GM06990 (cell line): ENCODE results near the gene HRH1.

Experiments
- DNase-seq: peaks from one replicate; pipeline ENCODE4 v3.0.0-alpha.2; 2011; ENCODE audit not compliant: insufficient read length; ENCODE audit errors: extremely low read depth
- H3K27me3 ChIP-seq: replicated peaks from 2 replicates; pipeline ENCODE4 v1.6.0; 2011; ENCODE audit warnings: low read length; ENCODE audit not compliant: control insufficient read depth, insufficient read depth
- H3K36me3 ChIP-seq: 2 replicates; pipeline ENCODE4 v1.5.1; 2011; ENCODE audit warnings: low read length; ENCODE audit not compliant: control insufficient read depth, insufficient read depth
- H3K4me3 ChIP-seq: replicated peaks from 2 replicates; pipeline ENCODE4 v1.5.1; 2011; ENCODE audit warnings: low read depth, mild to moderate bottlenecking, control low read depth, low read length
- TF ChIP-seq, protein P1 (sequence below): IDR thresholded peaks from 2 replicates; pipeline ENCODE4 v1.5.1; 2011; ENCODE audit warnings: low read length, control low read depth, mild to moderate bottlenecking, inconsistent platforms; ENCODE audit not compliant: insufficient read depth, poor library complexity, severe bottlenecking

HRH1 gene

DNA sequence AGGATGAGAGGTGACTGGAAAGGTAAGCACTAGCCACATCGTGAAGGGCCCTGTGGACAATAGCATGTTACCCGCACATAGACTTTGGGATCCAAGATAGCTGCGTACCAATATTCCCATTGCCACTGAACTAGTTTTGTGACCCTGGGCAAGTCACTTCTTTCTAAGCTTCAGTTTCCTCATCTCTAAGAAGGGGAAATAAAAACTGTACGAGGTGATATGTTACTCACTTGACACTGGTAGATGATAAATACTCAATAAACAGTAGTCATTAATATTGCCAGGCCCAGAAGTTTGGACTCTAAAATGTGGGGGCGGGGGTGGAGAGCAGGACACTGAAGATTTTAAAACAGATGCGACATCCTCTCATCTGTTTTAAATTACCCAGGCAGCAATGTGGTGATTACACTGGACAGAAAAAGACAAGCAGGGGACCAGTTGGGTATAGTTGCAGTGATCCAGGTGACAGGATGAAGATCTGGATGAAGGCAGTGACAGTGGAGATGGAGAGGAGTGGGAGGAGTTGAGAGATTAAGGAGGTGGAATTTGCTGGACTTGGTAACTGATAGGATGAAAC lies 120.4 kb downstream of the HRH1 start:
- DNase-seq, result no peak
- Histone ChIP-seq H3K4me3 (no peak overlapping the region), H3K36me3 (peaks cover 5% of the 10 kb centered on the region), H3K27me3 (no peaks in the 10 kb centered on the region)
- TF ChIP-seq, protein P1, sequence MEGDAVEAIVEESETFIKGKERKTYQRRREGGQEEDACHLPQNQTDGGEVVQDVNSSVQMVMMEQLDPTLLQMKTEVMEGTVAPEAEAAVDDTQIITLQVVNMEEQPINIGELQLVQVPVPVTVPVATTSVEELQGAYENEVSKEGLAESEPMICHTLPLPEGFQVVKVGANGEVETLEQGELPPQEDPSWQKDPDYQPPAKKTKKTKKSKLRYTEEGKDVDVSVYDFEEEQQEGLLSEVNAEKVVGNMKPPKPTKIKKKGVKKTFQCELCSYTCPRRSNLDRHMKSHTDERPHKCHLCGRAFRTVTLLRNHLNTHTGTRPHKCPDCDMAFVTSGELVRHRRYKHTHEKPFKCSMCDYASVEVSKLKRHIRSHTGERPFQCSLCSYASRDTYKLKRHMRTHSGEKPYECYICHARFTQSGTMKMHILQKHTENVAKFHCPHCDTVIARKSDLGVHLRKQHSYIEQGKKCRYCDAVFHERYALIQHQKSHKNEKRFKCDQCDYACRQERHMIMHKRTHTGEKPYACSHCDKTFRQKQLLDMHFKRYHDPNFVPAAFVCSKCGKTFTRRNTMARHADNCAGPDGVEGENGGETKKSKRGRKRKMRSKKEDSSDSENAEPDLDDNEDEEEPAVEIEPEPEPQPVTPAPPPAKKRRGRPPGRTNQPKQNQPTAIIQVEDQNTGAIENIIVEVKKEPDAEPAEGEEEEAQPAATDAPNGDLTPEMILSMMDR, result no peak

DNA sequence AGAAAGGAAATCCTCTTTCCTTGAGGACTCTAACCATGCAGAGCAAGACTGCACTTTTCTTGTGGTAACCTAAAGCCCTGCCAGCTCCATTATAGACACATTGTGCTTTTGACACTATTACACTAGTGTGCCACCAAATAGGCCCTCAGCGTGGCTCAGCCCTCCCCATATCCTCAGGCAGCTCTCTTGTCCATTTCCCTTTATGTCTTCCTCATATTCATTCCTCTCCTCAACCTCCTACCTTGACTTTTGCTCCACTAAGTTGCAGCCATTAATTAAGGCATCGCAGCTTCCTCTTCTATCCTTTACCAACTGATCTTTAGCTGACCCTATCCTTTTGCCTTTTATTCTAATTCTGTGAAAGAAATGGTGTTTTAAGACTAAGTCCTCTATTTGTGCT lies 121.6 kb downstream of the HRH1 start:
- DNase-seq, result no peak
- TF ChIP-seq, protein P1, result no peak

DNA sequence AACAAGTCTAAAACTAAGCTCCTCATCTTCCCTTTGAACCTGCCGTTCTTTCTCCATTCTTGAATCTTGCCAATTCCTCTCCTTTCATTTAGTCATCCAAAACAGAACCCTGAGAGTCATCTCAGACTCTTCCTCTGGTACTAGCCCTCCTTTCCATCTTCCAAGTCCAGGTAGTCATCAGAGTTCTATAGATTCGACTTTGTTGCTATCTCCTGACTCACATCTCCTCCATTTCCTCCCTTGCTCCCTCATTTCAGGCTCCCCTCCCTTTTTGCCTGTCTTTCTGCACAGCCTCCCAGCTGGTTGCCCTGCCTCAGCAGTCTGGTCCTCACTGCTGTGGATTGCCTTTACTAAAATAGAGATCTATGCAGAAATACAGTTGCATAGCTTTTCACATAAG lies 122.6 kb downstream of the HRH1 start:
- peaks cover 5% of the 10 kb centered on the region for H3K36me3 ChIP-seq
- H3K27me3 ChIP-seq, result no peaks in the 10 kb centered on the region
- DNase-seq, result no peak
- TF ChIP-seq, protein P1, result no peak
- no peak overlapping the region for H3K4me3 ChIP-seq

More for the DNA sequence above, 121.6 kb downstream of the HRH1 start:
- H3K36me3 ChIP-seq, result peaks cover 5% of the 10 kb centered on the region
- no peaks in the 10 kb centered on the region for H3K27me3 ChIP-seq
- no peak overlapping the region for H3K4me3 ChIP-seq

DNA sequence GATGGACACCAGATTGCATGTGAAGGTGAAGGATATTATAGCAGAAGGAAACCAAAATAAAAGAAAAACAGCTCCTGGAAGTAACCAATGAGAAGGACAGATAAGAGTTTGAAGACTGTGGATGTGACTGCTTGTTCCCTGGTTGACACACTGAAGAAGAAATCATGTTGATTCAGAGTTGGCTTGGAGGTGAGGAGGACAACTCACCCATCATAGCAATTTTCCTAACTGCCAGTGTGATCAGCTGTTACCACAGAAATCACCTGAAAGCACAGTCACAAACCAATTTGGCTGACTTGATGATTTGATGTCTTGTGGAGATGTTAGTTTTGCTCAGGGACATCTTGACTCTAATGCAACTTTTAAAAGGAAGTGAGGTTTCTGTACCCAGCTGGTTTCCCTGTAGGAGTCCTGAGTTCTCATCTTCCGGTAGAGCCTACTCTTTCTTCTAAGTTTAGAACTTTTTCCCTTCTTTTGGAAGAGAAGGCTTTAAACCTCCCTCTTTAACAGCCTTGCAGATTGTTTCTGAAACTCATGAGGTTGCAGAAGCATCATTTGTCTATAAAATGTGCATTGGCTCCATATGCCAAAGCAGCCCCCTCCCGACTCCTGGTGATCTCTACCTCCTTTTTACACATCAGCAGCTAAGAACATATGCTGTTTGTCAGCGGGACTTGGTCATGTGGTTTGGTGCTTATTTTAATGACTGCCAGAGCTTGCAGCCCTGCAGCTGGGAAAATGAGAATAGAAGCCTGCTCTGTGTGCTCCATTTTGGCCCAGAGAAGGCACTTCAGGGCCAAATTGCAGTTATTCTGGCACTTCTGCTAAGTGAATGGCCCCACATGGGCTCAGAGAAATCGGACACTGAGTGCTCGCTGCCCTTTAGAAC lies 128.2 kb downstream of the HRH1 start:
- TF ChIP-seq, protein P1, result no peak
- no peaks in the 10 kb centered on the region for H3K27me3 ChIP-seq
- no peak for DNase-seq
- H3K36me3 ChIP-seq, result peaks cover 7% of the 10 kb centered on the region
- no peak overlapping the region for H3K4me3 ChIP-seq

DNA sequence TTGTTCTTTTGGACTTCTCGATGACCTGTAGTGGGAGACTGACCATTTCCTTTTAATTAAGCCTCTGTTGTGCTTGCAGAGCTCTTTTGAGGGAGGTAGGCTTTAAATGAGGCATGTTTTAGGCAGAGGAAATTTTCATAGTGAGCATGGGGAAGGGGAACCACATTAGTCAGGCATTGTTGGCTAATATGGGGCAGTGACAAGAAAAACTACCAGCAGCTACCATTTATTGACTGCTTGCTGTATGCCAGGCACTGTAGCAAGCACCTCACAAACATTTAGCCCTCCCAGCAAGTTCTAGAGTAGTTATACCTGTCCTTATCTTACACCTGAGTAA lies 128.8 kb downstream of the HRH1 start:
- no peak for DNase-seq
- H3K36me3 ChIP-seq, result peaks cover 7% of the 10 kb centered on the region
- H3K27me3 ChIP-seq, result no peaks in the 10 kb centered on the region
- H3K4me3 ChIP-seq, result no peak overlapping the region
- TF ChIP-seq, protein P1, result no peak
